H1 (cell line): ENCODE data around the gene C5AR2. TPM values are rescaled to one million over a fixed set of nuclear protein-coding genes. Genes with fewer than 3 reads are reported as not detected.

Experiments
- NANOG ChIP-seq: IDR thresholded peaks from 2 replicates; pipeline ENCODE4 v1.6.1; 2011; ENCODE audit warnings: low read length, low read depth, mild to moderate bottlenecking, inconsistent platforms; ENCODE audit not compliant: insufficient read depth, poor library complexity, severe bottlenecking
- polyA plus RNA-seq, 7 experiments: library from polyadenylated mRNA; depleted of rRNA in 3 of 7; stranded (reverse) in 5 of 7; unstranded in 2 of 7; fragments of >200 nt in 5 of 7; fragments of 200-250 nt in 2 of 7; gene quantifications; 1 replicate in 5 of 7; 2 replicates in 1 of 7; 4 replicates in 1 of 7; pipeline versions ENCODE4 v1.2.1 to v1.2.3, GENCODE V29; 2011 to 2013; ENCODE audit warnings: missing spikeins in 2 of 7, mixed read lengths in 2 of 7
- total RNA-seq: library from RNA; stranded (reverse); fragmentation: NEBNext Ultra II Directional; extraction: Animal tissue kit (Norgen Biotek cat#: 25700); gene quantifications from 2 replicates; pipeline ENCODE4 v1.2.1, GENCODE V29; 2021

C5AR2 gene
- total and polyA plus RNA-seq, 2 of the 8 experiments (the other 6 are each of a cell fraction or from before 2014, with no cell fraction given), result 0.08 to 0.15 TPM

DNA sequence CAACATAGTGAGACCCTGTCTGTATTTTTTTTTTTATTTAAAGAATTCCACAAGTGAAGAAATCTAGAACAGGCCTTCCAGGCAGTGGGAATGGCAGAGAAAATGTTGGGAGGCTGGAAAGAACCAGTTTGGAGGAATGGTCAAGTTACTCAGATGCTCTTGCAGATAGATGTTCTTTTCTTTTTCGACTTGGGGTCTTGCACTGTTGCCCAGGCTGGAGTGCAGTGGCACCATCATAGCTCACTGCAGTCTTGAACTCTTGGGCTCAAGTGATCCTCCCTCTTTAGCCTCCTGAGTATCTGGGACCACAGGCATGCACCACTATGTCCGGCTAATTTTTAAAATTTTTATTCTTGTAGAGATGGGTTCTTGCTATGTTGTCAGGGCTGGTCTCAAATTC is 21.7 kb upstream of the C5AR2 start (continued):
- TF ChIP-seq NANOG, result no peak
